NCI-H2227 (cell line): ENCODE data around the gene ZNF624.
A peak's percentile ranks its signal among the peaks of the same experiment; 100 is the strongest.
"Not testable (repeated sequence)": the region's sequence is repeated elsewhere in the genome, so short reads cannot be mapped to it uniquely, and the experiment has no call there.

ENCODE experiments used
- DNase-seq: peaks from one replicate; lab custom pipeline; 2025; ENCODE audit not compliant: unreplicated experiment; lab: John Stamatoyannopoulos, UW

The ZNF624 gene

DNA sequence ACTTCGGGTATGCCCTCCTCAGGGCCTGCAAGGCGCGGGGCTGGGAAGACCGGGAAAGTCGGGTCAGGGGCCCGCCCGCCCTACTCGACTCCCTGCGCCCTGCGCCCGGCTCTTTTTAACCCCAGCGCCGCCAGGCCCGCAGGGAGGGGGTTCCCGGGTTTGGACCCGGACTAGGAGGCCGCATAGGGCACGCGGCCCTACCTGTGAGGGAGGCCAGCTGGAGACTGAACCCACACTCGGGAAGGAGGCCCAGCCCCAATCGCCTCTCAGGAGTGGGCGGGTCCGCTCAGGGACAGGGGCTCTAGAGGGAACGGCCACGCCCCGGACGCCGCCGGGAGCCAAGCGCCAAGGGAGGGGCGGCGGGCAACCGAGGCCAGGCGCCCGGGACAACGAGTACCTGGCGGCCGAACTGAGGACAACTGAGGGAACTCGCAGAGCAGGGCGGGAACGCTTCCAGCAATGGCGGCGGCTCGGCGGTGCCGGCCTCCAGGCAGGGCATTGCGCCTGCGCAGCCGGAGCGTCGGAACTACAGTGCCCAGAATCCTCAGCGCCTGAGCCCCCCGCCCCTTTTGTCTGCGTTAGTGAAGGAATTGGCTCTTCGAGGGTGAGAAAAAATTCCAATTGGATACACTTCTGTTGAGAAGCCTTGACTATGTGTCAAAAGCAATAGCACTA lies at the start of gene ZNF624:
TSS of gene ZNF624 (minus strand) at position 484 of the 675 bp plus-strand sequence.
- DNase-seq: peak; percentile 91

DNA sequence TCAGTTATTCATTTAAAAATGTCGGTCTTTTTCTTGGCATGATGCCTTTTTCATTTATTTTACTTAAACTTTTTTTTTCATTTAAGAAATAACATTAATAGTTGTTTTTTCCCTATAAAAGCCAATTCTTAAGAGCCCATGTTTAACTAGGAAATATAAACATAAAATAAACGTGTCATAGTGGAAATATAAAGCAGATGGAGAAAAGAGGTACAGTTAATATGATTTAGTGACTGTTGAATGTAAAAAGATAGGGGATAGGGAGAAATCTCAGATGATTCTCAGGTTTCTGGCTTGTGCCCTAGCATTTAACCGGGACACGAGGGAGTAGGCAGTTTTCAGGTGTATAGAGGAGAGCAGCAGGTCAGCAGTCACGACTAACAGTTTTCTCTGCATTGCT lies 44.0 kb upstream of the ZNF624 start:
- DNase-seq: not testable (repeated sequence)

DNA sequence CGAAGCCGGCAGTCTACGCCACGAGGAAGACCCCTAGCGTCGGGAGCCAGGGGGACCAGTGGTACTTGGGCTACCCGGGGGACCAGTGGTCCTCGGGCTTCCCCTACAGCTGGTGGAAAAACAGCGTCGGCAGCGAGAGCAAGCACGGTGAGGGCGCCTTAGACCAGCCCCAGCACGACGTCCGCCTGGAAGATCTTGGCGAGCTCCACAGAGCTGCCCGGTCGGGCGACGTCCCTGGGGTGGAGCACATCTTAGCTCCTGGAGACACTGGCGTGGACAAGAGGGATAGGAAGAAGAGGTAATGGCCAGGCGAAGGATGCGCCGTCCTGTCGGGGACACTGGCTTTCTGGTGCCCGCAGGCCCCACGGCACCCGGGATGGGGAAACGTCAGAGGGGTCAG lies 36.8 kb upstream of the ZNF624 start:
- DNase-seq: not testable (repeated sequence)

DNA sequence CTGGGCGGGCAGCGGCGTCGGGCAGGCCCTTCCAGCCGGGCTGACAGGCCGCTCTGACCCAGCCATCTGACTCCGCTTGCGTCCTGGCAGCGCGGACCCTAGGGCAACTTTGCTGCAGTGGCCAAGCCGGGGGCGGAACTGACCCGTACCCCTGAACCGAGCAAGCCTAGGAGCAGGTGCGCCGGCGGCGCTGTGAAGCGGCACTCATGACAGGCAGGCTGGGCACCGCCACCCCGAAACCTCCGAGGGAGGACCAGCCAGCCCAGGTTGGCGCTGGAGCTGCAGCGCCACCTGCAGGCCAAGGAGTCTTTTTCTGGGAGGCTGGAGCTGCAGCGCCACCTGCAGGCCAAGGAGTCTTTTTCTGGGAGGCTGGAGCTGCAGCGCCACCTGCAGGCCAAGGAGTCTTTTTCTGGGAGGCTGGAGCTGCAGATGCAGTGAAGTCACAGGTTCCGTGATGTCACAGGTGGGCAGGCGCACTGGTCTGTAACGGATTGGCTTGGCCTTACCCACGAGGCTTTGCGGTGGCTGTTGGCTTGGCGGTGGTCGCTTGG lies 36.2 kb upstream of the ZNF624 start, which contains the start of gene CCDC144A:
TSS of gene CCDC144A (plus strand) at position 511 of the 551 bp plus-strand sequence. CDS start 160 bp downstream, outside the sequence.
- not testable (repeated sequence) for DNase-seq

DNA sequence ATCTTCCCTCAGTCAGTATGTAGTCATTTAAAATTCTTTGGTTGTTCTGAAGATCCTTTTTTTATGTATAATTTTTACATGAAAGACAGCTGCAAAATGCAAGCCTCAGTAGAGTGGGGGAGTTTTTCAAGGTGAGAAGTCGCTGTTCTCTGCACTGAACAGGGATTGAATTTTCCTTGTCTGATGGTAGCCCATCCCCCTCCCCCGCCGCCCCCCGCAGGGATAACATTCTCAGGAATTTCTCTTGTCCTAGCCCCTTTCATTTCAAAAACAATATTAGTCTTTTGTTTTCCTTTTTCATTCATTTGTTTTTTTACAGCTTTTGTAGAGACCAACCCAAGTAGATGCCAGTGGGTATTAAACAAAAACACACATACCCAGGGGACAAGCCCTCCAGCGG lies 33.5 kb upstream of the ZNF624 start:
- DNase-seq: not testable (repeated sequence)

DNA sequence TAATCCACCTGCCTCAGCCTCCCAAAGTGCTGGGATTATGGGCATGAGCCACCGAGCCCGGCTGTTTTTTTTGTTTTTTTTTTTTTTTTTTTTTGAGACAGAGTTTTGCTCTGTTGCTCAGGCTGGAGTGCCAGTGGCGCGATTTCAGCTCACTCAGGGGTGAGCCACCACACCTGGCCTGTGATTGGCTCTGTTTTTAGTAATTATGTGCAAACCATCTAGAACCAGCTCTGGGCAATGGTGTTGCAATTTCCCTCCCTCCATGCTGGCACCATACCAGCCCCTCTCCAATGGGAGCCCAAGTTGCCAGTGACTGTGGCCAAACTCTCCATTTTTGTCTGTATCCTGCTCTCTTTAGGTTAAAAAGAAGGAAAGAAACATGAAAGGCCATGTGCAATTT lies 32.4 kb upstream of the ZNF624 start:
- DNase-seq: not testable (repeated sequence)

DNA sequence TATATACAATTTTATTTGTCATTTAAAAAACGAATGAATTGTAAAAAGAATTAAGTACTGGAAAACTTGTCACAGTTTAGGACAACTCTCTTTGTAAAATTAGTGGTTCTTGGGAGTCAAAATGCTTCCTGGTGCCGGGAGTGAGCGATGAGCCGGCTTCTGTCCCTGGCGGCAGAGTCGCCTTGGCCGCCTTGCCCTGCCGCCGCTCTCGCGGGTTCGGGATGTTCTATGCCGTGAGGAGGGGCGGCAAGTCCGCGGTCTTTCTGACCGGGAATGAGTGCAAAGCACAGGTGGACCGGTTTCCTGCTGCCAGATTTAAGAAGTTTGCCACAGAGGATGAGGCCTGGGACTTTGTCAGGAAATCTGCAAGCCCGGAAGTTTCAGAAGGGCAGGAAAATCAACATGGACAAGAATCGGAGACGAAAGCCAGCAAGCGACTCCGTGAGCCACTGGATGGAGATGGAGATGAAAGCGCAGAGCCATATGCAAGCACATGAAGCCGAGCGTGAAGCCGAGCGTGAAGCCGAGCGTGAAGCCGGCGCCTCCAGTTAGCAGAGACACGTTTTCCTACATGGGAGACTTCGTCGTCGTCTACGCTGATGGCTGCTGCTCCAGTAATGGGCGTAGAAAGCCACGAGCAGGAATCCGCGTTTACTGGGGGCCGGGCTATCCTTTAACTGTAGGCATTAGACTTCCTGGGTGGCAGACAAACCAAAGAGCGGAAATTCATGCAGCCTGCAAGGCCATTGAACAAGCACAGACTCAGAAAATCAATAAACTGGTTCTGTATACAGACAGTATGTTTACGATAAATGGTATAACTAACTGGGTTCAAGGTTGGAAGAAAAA lies 29.9 kb upstream of the ZNF624 start:
- peak; percentile 25 for DNase-seq

DNA sequence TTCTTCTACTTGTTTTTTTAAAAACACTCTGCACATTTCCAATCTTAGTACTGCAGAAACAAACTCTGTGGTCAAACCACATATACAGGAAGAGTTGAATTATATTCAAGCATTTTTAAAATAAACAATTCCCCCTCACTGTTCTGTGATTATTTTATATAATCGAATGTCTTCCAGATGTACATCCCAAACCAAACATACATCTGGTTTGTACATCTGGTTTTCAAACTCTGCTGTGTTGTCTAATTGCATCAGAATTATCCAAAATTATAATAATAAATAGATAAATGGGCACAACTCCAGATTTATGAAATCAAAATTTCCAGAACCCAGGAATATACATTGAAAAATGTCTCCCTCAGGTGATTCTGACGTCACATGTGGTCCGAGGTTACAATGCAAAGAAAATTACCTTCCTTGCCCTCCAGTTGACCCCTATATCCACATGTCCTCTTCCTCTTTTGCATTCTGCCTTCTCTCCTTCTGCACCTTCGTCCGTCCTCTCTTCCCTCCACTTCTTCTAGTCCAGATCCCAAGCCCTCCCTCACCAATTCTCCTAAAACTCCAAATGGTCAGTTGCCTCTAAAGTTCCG lies 23.1 kb upstream of the ZNF624 start:
- no peak for DNase-seq

DNA sequence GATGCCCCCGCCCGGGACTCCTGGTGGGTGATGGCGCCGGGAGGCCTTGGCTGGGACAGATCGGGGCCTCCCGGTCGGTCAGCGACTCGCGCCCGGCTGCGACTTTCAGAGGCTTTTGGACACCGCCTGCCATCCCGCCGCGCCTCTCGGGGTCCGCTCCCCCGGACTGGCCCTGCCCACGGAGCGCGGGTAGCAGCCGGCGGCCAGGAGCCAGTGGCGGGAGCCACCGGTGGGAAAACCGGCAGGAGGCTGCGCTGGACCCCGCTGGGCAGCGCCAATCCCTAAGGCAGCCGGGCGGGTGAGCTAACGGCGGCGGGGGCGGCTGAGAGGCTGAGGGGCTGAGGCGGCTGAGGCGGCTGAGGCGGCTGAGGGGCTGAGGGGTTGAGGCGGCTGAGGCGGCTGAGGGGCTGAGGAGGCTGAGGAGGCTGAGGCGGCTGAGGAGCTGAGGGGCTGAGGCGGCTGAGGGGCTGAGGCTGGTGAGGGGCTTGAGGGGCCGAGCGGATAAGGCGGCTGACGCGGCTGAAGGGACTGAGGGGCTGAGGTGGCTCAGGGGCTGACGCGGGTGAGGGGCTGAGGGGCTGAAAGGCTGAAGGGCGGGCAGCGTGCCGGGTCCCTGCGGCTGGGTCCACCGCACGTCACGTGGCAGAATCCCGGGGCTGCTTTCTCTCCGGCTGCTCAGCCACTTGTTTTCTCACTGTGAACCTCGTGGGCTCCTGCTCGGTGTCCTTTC lies 13.4 kb upstream of the ZNF624 start:
- DNase-seq: not testable (repeated sequence)

DNA sequence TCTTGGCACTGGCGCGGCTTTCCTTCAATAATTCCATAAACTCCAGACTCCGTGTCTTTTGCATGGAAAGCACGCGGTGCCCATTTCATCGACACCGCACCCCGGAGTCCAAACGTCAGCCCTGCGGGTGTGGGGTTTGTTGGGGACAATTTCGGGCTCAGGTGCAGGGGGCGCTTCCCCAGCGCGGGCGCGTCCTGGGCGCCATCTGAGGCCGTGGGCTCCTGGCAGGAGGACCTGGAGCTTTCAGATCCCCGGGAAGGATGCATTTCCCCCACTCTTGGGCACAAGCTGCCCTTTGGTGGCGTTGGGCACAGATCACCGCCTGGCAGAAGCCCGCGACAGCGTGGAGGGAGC lies 12.9 kb upstream of the ZNF624 start:
- DNase-seq: not testable (repeated sequence)

DNA sequence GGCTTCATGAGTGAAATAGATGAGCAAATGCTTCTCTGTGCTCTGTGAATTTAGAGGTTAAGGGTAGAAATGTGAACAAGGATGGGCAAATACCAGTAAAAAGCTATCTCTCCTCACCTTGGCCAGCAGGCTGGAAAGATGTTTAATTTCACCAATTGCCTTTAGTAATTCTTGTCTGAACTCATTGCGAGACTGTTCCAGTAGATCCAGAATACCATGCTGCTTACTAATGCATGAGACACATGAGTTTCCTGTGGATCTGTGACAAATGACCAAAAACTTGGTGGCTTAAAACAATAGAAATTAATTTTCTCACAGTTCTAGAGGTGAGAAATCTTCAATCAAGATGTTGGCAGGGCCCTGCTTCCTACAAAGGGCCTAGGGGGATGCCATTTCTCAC lies 9.3 kb upstream of the ZNF624 start:
- DNase-seq: no peak

DNA sequence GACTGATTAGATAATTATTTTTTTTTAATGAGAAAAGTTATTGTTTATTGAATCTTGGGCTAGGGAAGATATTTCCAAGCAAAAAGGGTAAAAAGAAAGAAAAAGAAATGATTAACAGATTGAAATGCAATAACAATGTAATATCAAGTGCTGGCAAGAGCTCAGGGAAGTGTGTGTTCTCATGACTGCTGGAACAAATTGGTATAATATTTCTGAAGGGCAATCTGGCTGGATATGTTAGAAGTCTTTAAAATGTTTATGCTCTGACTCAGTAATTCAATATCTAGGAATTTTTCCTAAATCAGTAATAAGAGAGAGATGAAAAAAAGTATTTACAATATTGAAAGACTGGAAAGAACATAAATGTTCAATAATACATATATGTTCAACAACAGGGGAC lies 7.6 kb upstream of the ZNF624 start:
- no peak for DNase-seq

DNA sequence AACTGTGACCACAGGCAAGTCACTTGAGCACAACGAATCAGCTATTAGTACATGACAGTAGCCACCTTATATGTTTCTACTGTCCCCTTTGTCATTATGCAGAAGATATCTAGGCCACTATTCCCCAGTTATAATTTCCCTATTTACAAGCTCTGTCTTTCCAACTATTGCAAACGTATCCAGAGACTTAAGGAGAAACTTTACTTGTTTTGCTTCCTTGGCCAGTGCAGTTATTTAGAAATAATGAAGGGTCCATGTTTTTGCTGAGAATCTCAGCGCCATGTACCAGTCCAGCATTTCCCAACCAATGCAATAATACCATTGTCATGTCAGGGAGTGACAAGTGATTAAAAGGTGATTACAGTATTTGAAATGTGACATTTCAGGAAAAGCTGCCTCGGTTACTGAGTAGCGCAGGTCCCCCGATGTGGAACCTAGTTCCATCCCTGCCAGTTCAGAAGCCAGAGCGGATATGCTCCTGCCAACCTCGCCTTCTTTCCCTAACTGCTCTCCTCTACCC lies 743 bp downstream of the ZNF624 start:
- no peak for DNase-seq

DNA sequence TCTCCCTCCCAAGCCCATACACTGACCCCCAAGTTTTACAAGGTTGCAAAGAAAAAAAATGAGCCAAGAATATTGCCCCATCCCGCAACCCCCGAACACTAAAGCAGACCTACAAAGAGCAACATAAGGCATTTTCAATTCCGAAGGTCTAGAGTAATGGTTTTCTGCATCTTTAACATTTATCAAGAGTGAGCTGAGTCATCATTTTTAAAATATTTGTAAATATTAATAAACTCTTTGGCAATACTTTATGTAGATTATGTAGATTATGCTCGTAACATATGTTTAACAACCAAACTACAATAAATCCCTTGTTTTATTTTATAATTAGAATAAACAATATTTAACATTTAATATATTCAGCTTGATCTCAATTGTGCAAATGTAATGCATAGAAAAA lies 1.4 kb downstream of the ZNF624 start:
- no peak for DNase-seq

DNA sequence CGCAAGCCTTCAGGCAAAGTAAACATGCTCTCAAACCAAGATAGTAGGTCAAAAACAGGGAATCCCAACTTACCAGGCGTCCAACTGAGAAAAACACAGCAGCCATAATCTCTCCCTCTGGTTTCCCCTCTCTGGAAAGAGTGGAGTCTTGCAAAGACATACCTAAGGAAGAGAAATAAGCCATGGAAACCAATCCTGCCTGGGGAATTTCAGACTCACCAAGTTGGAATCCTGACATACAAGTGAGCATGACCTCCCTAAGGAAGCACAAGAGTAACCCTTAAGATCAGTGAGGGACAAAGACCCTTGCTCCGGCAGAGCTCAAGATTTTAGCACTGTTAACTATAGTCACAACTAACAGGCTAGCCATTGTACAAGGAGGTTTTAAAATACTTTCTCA lies 4.1 kb downstream of the ZNF624 start:
- no peak for DNase-seq

DNA sequence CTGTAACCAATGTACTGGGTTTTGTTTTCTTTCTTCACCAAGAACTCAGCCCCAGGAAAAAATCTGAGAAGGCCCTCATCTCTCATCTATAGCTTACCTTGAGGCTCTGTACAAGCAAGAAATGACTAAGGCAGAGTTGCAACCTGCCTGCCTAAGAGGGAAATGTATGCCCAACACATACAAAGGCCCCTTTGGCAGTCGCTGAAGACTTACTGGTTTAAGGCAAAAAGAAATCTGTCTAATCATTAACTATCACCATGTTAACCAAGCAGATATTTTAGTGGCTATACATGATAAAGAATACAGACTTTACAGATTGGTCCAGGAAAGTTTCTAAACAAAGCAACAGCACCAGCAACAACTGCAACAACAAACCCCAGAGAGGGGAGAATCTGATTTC lies 14.2 kb downstream of the ZNF624 start:
- no peak for DNase-seq

DNA sequence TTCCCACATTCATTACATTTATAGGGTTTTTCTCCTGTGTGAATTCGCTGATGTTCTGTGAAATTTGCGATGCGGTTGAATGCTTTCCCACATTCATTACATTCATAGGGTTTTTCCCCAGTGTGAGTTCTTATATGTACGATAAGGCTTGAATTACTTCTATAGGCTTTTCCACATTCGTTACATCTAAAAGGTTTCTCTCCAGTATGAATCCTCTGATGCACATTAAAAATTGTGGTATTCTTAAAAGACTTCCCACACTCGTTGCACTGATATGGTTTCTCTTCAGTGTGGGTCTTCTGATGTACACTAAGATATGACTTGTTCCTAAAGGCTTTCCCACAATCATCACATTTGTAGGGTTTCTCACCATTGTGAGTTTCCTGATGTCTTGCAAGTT lies 30.4 kb downstream of the ZNF624 start:
- no peak for DNase-seq

DNA sequence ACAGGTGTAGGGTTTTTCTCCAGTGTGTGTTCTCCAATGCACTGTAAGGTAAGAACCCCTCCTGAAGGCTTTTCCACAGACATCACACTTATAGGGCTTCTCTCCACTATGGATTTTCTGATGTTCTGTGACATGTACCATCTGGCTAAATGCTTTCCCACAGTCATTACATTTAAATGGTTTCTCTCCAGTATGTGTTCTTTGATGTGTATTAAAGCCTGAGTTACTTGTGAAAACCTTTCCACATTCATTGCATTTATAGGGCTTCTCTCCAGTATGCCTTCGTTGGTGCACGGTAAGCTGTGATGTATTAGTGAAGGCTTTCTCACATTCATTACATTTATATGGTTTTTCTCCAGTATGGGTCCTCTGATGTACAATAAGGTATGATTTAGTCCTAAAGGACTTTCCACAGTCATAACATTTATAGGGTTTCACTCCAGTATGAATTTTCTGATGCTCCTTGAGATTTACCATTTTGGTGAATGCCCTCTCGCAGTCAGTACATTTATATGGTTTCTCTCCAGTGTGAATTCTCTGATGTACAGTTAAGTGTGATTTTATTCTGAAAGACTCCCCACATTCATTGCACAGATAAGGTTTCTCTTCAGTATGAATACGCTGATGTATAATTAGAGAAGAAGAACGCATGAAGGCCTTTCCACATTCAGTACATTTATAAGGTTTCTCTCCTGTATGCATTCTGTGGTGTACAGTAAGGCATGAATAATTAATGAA lies 30.9 kb downstream of the ZNF624 start:
- no peak for DNase-seq

DNA sequence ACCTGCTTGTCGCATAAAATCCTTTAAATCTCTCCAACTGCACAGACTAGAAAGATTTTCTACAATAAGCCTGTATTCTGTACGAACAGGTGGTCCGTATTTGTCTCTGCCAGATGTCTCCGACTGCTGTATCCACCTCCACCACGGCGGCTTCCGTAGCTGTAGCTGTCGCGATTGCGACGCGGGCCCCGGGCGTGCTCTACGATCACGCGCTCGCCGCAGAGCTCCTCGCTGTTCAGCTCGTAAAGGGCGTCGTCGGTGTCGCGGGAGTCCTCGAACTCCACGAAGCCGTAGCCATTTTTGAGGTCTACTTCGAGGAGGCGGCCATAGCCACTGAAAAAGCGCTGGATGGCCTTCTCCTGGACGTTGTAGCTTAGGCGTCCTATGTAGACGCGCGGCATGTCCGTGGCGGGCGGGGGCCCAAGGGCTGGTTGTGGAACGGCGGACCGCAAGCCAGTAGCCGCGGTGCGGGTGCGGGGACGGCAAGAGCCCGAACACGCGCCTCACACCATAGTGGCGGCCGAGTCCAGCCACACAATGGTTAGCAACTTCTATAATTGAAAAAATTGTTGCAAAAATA lies 36.1 kb downstream of the ZNF624 start:
- no peak for DNase-seq

DNA sequence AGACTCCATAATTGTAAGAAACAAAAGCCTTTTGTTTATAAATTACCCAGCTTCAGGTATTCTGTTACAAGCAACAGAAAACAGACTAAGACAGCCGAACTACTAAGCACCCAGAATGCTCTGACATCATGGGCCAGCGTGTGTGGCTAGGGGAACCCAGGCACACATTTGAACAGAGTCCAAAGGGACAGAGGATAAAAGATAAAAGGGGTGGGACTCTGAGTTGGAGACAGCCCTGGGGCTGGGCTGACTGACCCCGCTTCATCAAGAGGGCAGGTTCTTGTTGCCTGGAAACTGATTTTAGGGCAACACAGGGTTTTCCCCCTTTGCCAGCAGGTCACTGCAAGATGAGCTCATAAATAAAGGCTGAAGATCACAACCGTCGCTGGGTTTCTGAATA lies 54.1 kb downstream of the ZNF624 start:
- DNase-seq: no peak
